SK-N-SH (cell line): ENCODE results near the gene CTBP2. TPM values are rescaled to one million over a fixed set of nuclear protein-coding genes. Genes with fewer than 3 reads are reported as not detected.

Experiments
- CTCF ChIA-PET: fragments of 300-600, 350-600 bp; formaldehyde crosslinking; extraction: SDS; loops from one replicate; lab custom pipeline; 2021; lab: Yijun Ruan, JAX
- POLR2A ChIA-PET: fragments of 350-600 bp; sonication (Branson Sonifier 250); formaldehyde crosslinking; extraction: SDS; loops from one replicate; lab custom pipeline; 2020; ENCODE audit warnings: antibody characterized with exemption, inconsistent platforms; lab: Yijun Ruan, JAX
- DNase-seq: peaks from one replicate; pipeline ENCODE4 v3.0.0; 2012
- H2AFZ ChIP-seq: fragments of 200-600 bp; sonication (generic); 2 replicates; pipeline ENCODE4 v1.8.1; 2016; ENCODE audit warnings: antibody characterized with exemption, mild to moderate bottlenecking, low read depth
- H3F3A ChIP-seq: fragments of 200-600 bp; sonication (generic); replicated peaks from 2 replicates; pipeline ENCODE3; 2016; ENCODE audit warnings: antibody characterized with exemption, mild to moderate bottlenecking; ENCODE audit not compliant: insufficient read depth
- H3K27ac ChIP-seq, 2 experiments: fragments of 200-500 bp in 1 of 2; fragments of 200-600 bp in 1 of 2; sonication (Bioruptor generic) in 1 of 2; sonication (generic), shearing (Covaris generic) in 1 of 2; 2 replicates each; pipeline versions ENCODE4 v1.5.1 to v1.6.1; 2014 to 2016; ENCODE audit warnings: low read depth in 2 of 2, inconsistent platforms in 1 of 2, low read length in 1 of 2, mild to moderate bottlenecking in 1 of 2, mixed read lengths in 1 of 2
- H3K27me3 ChIP-seq: fragments of 200-600 bp; sonication (generic), shearing (Covaris generic); 2 replicates; pipeline ENCODE4 v1.6.1; 2016; ENCODE audit warnings: mixed run types; ENCODE audit not compliant: insufficient read depth
- H3K36me3 ChIP-seq, 2 experiments: fragments of 200-500 bp in 1 of 2; fragments of 200-600 bp in 1 of 2; sonication (Bioruptor generic) in 1 of 2; sonication (generic) in 1 of 2; replicated peaks in 1 of 2; 2 replicates each; pipeline versions ENCODE3 to v1.5.1; 2014 to 2016; ENCODE audit warnings: low read length in 1 of 2, mild to moderate bottlenecking in 1 of 2; ENCODE audit not compliant: insufficient read depth in 2 of 2, control insufficient read depth in 1 of 2
- H3K4me1 ChIP-seq, 2 experiments: fragments of 200-500 bp in 1 of 2; fragments of 200-600 bp in 1 of 2; sonication (Bioruptor generic) in 1 of 2; sonication (generic), shearing (Covaris generic) in 1 of 2; 2 replicates each; pipeline versions ENCODE4 v1.5.1 to v1.6.1; 2014 to 2016; ENCODE audit warnings: low read depth in 1 of 2, low read length in 1 of 2, mixed run types in 1 of 2; ENCODE audit not compliant: insufficient read depth in 2 of 2, control insufficient read depth in 1 of 2
- H3K4me2 ChIP-seq: fragments of 200-600 bp; sonication (generic), shearing (Covaris generic); 2 replicates; pipeline ENCODE4 v1.6.1; 2017; ENCODE audit warnings: mixed run types
- H3K4me3 ChIP-seq, 2 experiments: fragments of 200-500 bp in 1 of 2; fragments of 200-600 bp in 1 of 2; sonication (Bioruptor generic) in 1 of 2; sonication (generic), shearing (Covaris generic) in 1 of 2; 2 replicates each; pipeline versions ENCODE4 v1.5.1 to v1.8.1; 2014 to 2016; ENCODE audit warnings: low read depth in 2 of 2, inconsistent platforms in 1 of 2, low read length in 1 of 2, mild to moderate bottlenecking in 1 of 2, mixed read lengths in 1 of 2, moderate library complexity in 1 of 2
- H3K79me2 ChIP-seq: fragments of 200-600 bp; sonication (generic); 2 replicates; pipeline ENCODE4 v1.8.1; 2017; ENCODE audit warnings: mild to moderate bottlenecking; ENCODE audit not compliant: insufficient read depth
- H3K9ac ChIP-seq: fragments of 200-600 bp; sonication (generic); 2 replicates; pipeline ENCODE4 v1.6.1; 2017; ENCODE audit warnings: mixed run types
- H3K9me2 ChIP-seq: fragments of 200-600 bp; sonication (generic); 2 replicates; pipeline ENCODE4 v1.6.1; 2017; ENCODE audit warnings: mixed run types
- H3K9me3 ChIP-seq: fragments of 200-600 bp; sonication (generic); 2 replicates; pipeline ENCODE4 v1.6.1; 2017; ENCODE audit warnings: mixed run types, mild to moderate bottlenecking, moderate library complexity
- H4K20me1 ChIP-seq: fragments of 200-600 bp; sonication (generic); 2 replicates; pipeline ENCODE4 v1.6.1; 2017; ENCODE audit warnings: mild to moderate bottlenecking, mixed run types; ENCODE audit not compliant: insufficient read depth
- CHD2 ChIP-seq: fragments of 150-350 bp; IDR thresholded peaks from 2 replicates; pipeline ENCODE4 v1.6.1; 2018; ENCODE audit warnings: low read length; ENCODE audit not compliant: partially characterized antibody
- CTCF ChIP-seq: fragments of 200-600 bp; sonication (generic); IDR thresholded peaks from 2 replicates; pipeline ENCODE4 v1.6.1; 2017; ENCODE audit warnings: antibody characterized with exemption, mild to moderate bottlenecking, moderate library complexity
- ELF1 ChIP-seq: IDR thresholded peaks from 2 replicates; pipeline ENCODE4 v1.4.0; 2012
- EZH2phosphoT487 ChIP-seq: fragments of 200-600 bp; sonication (generic); IDR thresholded peaks from 2 replicates; pipeline ENCODE4 v1.6.1; 2017; ENCODE audit warnings: low read depth, mixed run types, mild to moderate bottlenecking, antibody characterized with exemption, moderate library complexity, borderline replicate concordance
- FOSL2 ChIP-seq: IDR thresholded peaks from 2 replicates; pipeline ENCODE4 v1.4.0; 2012; ENCODE audit warnings: low read depth, mild to moderate bottlenecking, moderate library complexity, borderline replicate concordance
- FOXM1 ChIP-seq: IDR thresholded peaks from 2 replicates; pipeline ENCODE4 v1.4.0; 2012; ENCODE audit warnings: low read depth, mild to moderate bottlenecking
- GATA2 ChIP-seq: sonication (generic); formaldehyde crosslinking; IDR thresholded peaks from 2 replicates; pipeline ENCODE4 v1.5.0; 2020; ENCODE audit warnings: mild to moderate bottlenecking, missing genetic modification reagents
- RAD21 ChIP-seq: IDR thresholded peaks from 2 replicates; pipeline ENCODE4 v1.6.1; 2012; ENCODE audit warnings: mild to moderate bottlenecking, low read length
- RCOR1 ChIP-seq: fragments of 150-350 bp; IDR thresholded peaks from 2 replicates; pipeline ENCODE4 v1.6.1; 2017; ENCODE audit warnings: antibody characterized with exemption, low read length
- USF1 ChIP-seq: IDR thresholded peaks from 2 replicates; pipeline ENCODE4 v1.4.0; 2012; ENCODE audit warnings: low read depth, borderline replicate concordance
- USF2 ChIP-seq: fragments of 150-350 bp; IDR thresholded peaks from 2 replicates; pipeline ENCODE4 v1.6.1; 2017; ENCODE audit warnings: antibody characterized with exemption, low read length, low read depth, borderline replicate concordance
- YY1 ChIP-seq: IDR thresholded peaks from 2 replicates; pipeline ENCODE4 v1.4.0; 2012; ENCODE audit warnings: low read depth, mild to moderate bottlenecking
- WGBS: methylation state at CpG from one replicate; pipeline ENCODE4 v1.1.6; 2017; ENCODE audit warnings: low lambda C conversion rate; 5-methylcytosine and 5-hydroxymethylcytosine counted together
- polyA plus RNA-seq, 3 experiments: library from polyadenylated mRNA; depleted of rRNA; stranded (reverse); fragments of >200 nt; gene quantifications; 2 replicates each; pipeline ENCODE4 v1.2.3, GENCODE V29; 2012

Gene CTBP2
- polyA plus RNA-seq, 1 of the 3 experiments (the other 2 are of a cell fraction): 69.7 TPM

- ChIA-PET POLR2A (no interaction called here), CTCF (interaction anchor here (0.6 to 3.6 kb wide), 6 partner anchors 13 to 150 kb away, joined by 3 to 18 read pairs (median 8); no protein-coding TSS in a partner anchor)
- Histone ChIP-seq H4K20me1 (peaks cover 93% of the 10 kb centered on the region), H3K4me1 (peaks cover 30 to 79% of the 10 kb centered on the region in 2 experiments), H3K4me3 (no peak overlapping the region), H3K36me3 (peaks cover 8 to 19% of the 10 kb centered on the region in 2 experiments), H3K79me2 (peaks cover 97% of the 10 kb centered on the region), H2AFZ (no peak overlapping the region), H3K9me3 (no peaks in the 10 kb centered on the region), H3K27ac (peak overlapping the region in 1 of 2 experiments; percentile 100; a peak in 1 of 4 replicates), H3K9ac (no peak overlapping the region), H3K27me3 (no peaks in the 10 kb centered on the region), H3F3A (peaks cover 6% of the 10 kb centered on the region), H3K9me2 (no peaks in the 10 kb centered on the region), H3K4me2 (no peak overlapping the region)
- DNase-seq: no peak
- WGBS: 85% methylated on average over 4 of the region's 17 CpGs
- no peak for TF ChIP-seq YY1
- no peak for TF ChIP-seq FOSL2
- TF ChIP-seq USF1: no peak
- TF ChIP-seq CTCF: no peak
- no peak for TF ChIP-seq RAD21
- no peak for TF ChIP-seq FOXM1
- no peak for TF ChIP-seq ELF1
- no peak for TF ChIP-seq EZH2phosphoT487
- TF ChIP-seq USF2: no peak
- TF ChIP-seq GATA2 (CRISPR knock-in tag): no peak
Observed at GRCh38 chr10:125020386-125020785, 140.0 kb downstream of the CTBP2 start.

GRCh38 chr10:125018576-125019143, 141.7 kb downstream of the CTBP2 start:
- Histone ChIP-seq H3K9ac (no peak overlapping the region), H3K27ac (no peak overlapping the region), H2AFZ (no peak overlapping the region), H3K9me2 (no peaks in the 10 kb centered on the region), H3F3A (no peaks in the 10 kb centered on the region), H3K9me3 (no peaks in the 10 kb centered on the region), H4K20me1 (peaks cover 94% of the 10 kb centered on the region), H3K4me1 (peaks cover 13 to 83% of the 10 kb centered on the region in 2 experiments; a peak in 3 of 4 replicates), H3K4me3 (no peak overlapping the region), H3K4me2 (no peak overlapping the region), H3K27me3 (no peaks in the 10 kb centered on the region), H3K36me3 (peaks cover 8 to 17% of the 10 kb centered on the region in 2 experiments), H3K79me2 (peaks cover 95% of the 10 kb centered on the region)
- WGBS: 99% methylated on average over 6 of the region's 9 CpGs
- TF ChIP-seq YY1 (no peak), CTCF (no peak), ELF1 (no peak), USF2 (no peak), RCOR1 (no peak), CHD2 (no peak)
- no peak for DNase-seq
- ChIA-PET POLR2A (no interaction called here), CTCF (interaction anchor here (1.0 to 2.8 kb wide), 3 partner anchors 10 to 29 kb away, joined by 3 to 10 read pairs (median 3); no protein-coding TSS in a partner anchor)
